ENCODE measurements around the gene TLE2. TPM values are rescaled to one million over a fixed set of nuclear protein-coding genes. Genes with fewer than 3 reads are reported as not detected.

Gene TLE2
- total RNA-seq, 1 experiment from 2014 or later = 7.7 TPM

GRCh38 chr19:2986951-2987524 lies 42.0 kb downstream of the TLE2 start:
- no TSS peak for BruUV-seq (replicated peaks)
- no peak overlapping the region for H3K9ac ChIP-seq (ENCODE audit: low read length)
- no peaks in the 10 kb centered on the region for H3F3A ChIP-seq (ENCODE audit: low read length, unreplicated experiment)
- no peaks in the 10 kb centered on the region for H3K27me3 ChIP-seq (ENCODE audit: low read length)
- H2AFZ ChIP-seq (ENCODE audit: low read length) = no peak overlapping the region
- DNase-seq (no peak), ATAC-seq (no peak)
- no peak overlapping the region for H3K4me2 ChIP-seq (ENCODE audit: low read length)
- no peaks in the 10 kb centered on the region for H3K9me2 ChIP-seq (replicated peaks; ENCODE audit: low read length)
- no peaks in the 10 kb centered on the region for H3K36me3 ChIP-seq (ENCODE audit: low read depth, low read length)
- CTCF ChIA-PET = no interaction called here
- H3K4me3 ChIP-seq (ENCODE audit: low read length) = no peak overlapping the region
- no peaks in the 10 kb centered on the region for H4K20me1 ChIP-seq (ENCODE audit: low read length)
- intact Hi-C loops (cut with micrococcal nuclease) = no loop called here
- H3K79me2 ChIP-seq (ENCODE audit: low read length) = no peaks in the 10 kb centered on the region
- H3K27ac ChIP-seq (ENCODE audit: low read length) = no peak overlapping the region
- H3K4me1 ChIP-seq (ENCODE audit: insufficient read depth, low read length) = no peaks in the 10 kb centered on the region
- TF ChIP-seq EZH2 (IDR thresholded peaks at IDR 0.05; ENCODE audit: low read length, unreplicated experiment) (no peak), CTCF (conservative IDR thresholded peaks at IDR 0.05; ENCODE audit: low read depth, low read length) (no peak), EZH2phosphoT487 (IDR thresholded peaks at IDR 0.05; ENCODE audit: borderline replicate concordance, low read length) (no peak)
- POLR2A ChIA-PET (ENCODE audit: unreplicated experiment) = no interaction called here
- H3K9me3 ChIP-seq (ENCODE audit: low read length) = no peaks in the 10 kb centered on the region

GRCh38 chr19:2984215-2984528 lies 44.9 kb downstream of the TLE2 start:
- Histone ChIP-seq H2AFZ (ENCODE audit: low read length) (peak overlapping the region; percentile 84), H3K4me2 (ENCODE audit: low read length) (peak overlapping the region; percentile 87), H3K9me2 (replicated peaks; ENCODE audit: low read length) (no peaks in the 10 kb centered on the region), H3K4me3 (ENCODE audit: low read length) (peak overlapping the region; percentile 65), H3K79me2 (ENCODE audit: low read length) (no peaks in the 10 kb centered on the region), H3K4me1 (ENCODE audit: insufficient read depth, low read length) (no peaks in the 10 kb centered on the region), H3K27me3 (ENCODE audit: low read length) (no peaks in the 10 kb centered on the region), H4K20me1 (ENCODE audit: low read length) (no peaks in the 10 kb centered on the region), H3K9ac (ENCODE audit: low read length) (no peak overlapping the region), H3K27ac (ENCODE audit: low read length) (no peak overlapping the region), H3K36me3 (ENCODE audit: low read depth, low read length) (no peaks in the 10 kb centered on the region), H3F3A (ENCODE audit: low read length, unreplicated experiment) (no peaks in the 10 kb centered on the region), H3K9me3 (ENCODE audit: low read length) (no peaks in the 10 kb centered on the region)
- ATAC-seq (no peak; the same call in 1 of the 2 replicates), DNase-seq (no peak)
- TF ChIP-seq EZH2phosphoT487 (IDR thresholded peaks at IDR 0.05; ENCODE audit: borderline replicate concordance, low read length) (no peak), CTCF (conservative IDR thresholded peaks at IDR 0.05; ENCODE audit: low read depth, low read length) (no peak), EZH2 (IDR thresholded peaks at IDR 0.05; ENCODE audit: low read length, unreplicated experiment) (no peak)
- no TSS peak for BruUV-seq (replicated peaks)
- ChIA-PET POLR2A (ENCODE audit: unreplicated experiment) (no interaction called here), CTCF (no interaction called here)
- intact Hi-C loops (cut with micrococcal nuclease) = no loop called here

GRCh38 chr19:2983351-2984214 lies 45.5 kb downstream of the TLE2 start:
- POLR2A ChIA-PET (ENCODE audit: unreplicated experiment) = no interaction called here
- intact Hi-C loops (cut with micrococcal nuclease) = no loop called here
- Histone ChIP-seq H4K20me1 (ENCODE audit: low read length) (no peaks in the 10 kb centered on the region), H3K79me2 (ENCODE audit: low read length) (no peaks in the 10 kb centered on the region), H3K27ac (ENCODE audit: low read length) (no peak overlapping the region), H3K4me2 (ENCODE audit: low read length) (peak overlapping the region; percentile 87), H3K4me3 (ENCODE audit: low read length) (peak overlapping the region; percentile 65), H2AFZ (ENCODE audit: low read length) (peak overlapping the region; percentile 84), H3K9me2 (replicated peaks; ENCODE audit: low read length) (no peaks in the 10 kb centered on the region), H3K4me1 (ENCODE audit: insufficient read depth, low read length) (no peaks in the 10 kb centered on the region), H3K27me3 (ENCODE audit: low read length) (no peaks in the 10 kb centered on the region), H3K36me3 (ENCODE audit: low read depth, low read length) (no peaks in the 10 kb centered on the region), H3K9ac (ENCODE audit: low read length) (no peak overlapping the region), H3K9me3 (ENCODE audit: low read length) (no peaks in the 10 kb centered on the region), H3F3A (ENCODE audit: low read length, unreplicated experiment) (no peaks in the 10 kb centered on the region)
- BruUV-seq (replicated peaks) = no TSS peak
- CTCF ChIA-PET = no interaction called here
- peak; percentile 44 for DNase-seq
- ATAC-seq = peak; percentile 82
- TF ChIP-seq EZH2phosphoT487 (IDR thresholded peaks at IDR 0.05; ENCODE audit: borderline replicate concordance, low read length) = no peak
- TF ChIP-seq CTCF (conservative IDR thresholded peaks at IDR 0.05; ENCODE audit: low read depth, low read length) = no peak
- no peak for TF ChIP-seq EZH2 (IDR thresholded peaks at IDR 0.05; ENCODE audit: low read length, unreplicated experiment)
